Esophagus mucosa (tissue), 1 donor: Measurements from ENCODE around the gene TCF21. TPM values are rescaled to one million over a fixed set of nuclear protein-coding genes. Genes with fewer than 3 reads are reported as not detected.
"Not testable (repeated sequence)": the region's sequence is repeated elsewhere in the genome, so short reads cannot be mapped to it uniquely, and the experiment has no call there.

Source experiments
- ATAC-seq: fragments of 200-7000 bp; cut with Tn5 transposase; one replicate; pipeline ENCODE4 v1.9.1; 2020
- total RNA-seq: library from RNA; stranded (reverse); gene quantifications from one replicate; pipeline ENCODE4 v1.2.4, GENCODE V29; 2023
- donor health status: DM: yes; HTN: yes; CAD: no.

TCF21 gene
- total RNA-seq, 1 donor from 2014 or later: 0.72 TPM

DNA sequence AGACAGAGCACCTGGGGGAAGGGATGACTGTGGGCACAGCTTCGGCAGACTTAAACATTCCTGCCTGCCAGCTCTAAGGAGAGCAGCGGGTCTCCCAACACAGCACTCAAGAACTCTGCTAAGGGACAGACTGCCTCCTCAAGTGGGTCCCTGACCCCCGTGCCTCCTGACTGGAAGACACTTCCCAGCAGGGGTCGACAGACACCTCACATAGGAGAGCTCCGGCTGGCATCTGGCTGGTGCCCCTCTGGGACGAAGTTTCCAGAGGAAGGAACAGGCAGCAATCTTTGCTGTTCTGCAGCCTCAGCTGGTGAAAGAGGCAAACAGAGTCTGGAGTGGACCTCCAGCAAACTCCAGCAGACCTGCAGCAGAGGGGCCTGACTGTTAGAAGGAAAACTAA, 42.3 kb downstream of the TCF21 start:
- ATAC-seq: not testable (repeated sequence)

DNA sequence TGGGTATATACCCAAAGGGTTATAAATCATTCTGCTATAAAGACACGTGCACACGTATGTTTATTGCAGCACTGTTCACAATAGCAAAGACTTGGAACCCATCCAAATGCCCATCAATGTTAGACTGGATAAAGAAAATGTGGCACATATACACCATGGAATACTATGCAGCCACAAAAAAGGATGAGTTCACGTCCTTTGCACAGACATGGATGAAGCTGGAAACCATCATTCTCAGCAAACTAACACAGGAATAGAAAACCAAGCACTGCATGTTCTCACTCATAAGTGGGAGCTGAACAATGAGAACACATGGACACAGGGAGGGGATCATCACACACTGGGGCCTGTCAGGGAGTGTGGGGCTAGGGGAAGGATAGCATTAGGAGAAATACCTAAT, 47.4 kb downstream of the TCF21 start:
- not testable (repeated sequence) for ATAC-seq

DNA sequence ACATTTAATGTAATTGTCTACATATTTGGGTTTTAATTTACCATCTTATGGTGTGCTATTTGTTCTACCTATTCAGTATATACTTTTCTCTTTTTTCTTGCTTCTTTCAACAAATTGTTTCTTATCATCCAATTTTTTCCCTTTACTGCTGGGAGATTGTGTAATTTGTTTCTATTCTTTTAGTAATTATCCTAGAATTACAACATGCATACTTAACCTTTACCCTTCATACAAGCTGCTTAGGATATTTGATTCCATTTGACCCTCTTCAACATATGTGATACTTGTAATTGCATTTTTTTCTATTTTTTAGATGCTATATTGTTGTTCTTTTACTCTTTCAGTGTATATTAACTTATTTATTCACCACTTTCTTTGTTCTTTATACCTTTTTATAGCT, 49.0 kb downstream of the TCF21 start:
- no peak for ATAC-seq

DNA sequence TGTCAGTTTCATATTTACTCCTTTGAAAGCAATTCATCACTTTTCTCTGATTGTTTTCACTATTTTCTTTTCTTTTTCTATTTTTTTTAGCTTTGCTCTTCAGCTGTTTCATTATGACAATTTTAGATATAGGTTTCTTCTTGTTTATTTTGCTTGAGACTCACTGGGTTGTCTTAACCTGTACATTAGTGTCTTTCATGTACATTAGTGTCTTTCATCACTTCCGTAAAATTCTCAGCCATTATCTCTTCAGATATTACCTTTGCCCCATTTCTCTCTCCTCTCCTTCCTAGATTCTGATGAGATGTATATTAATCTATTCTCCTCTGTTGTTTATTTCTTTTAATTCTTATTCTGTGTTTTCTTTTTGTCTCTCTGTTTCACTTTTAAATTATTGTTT, 49.6 kb downstream of the TCF21 start:
- ATAC-seq: no peak

DNA sequence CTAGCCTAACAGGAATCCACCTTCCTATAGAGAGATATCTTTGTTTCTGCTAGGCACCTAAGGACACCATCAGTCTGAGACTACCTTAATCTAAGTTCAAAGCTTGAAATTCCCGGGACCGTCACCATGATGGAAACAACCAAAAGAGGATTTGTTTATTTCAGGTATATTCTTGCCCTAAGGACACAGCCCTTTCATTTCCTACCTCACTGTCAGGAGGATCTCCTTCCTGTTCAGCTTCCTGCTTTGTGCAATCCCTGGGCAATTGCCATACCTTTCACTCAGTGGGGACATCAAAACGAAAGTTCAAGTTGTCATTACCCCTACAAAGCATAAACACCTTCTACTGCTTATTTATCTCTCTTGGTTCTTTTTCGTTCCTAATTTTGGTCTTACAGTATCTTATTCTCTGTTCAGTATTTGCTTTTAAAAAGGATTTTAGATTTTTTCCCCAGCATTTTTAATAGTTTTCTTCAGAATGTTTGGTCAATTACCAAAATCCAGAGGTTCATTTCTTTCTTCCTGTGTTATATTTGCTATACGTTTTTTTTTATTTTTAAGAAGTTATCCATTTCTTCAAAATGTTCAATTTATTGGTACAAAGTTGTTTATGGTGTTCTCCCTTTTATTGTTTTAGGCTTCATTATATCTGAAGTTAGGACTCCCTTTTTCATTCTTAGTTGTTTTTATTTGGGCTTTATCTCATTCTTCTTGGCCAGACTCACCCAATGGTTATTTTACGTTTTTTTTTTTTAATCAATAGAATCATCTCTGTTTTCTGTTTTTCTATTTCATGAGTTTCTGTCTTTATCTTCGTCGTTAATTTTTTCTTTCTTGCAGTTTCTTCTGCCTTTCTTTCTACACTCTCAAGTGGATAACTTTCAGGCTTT, 51.1 kb downstream of the TCF21 start:
- no peak for ATAC-seq

Other genes with a start within 250 kb of the TCF21 start
- gene TBPL1, start 64.1 kb downstream of the TCF21 start, total RNA-seq: 11.4 TPM
- 0.92 TPM for gene SLC2A12, start 163.5 kb downstream of the TCF21 start, total RNA-seq